A673 (cell line): Measurements from ENCODE around the gene KCNQ2. TPM values are rescaled to one million over a fixed set of nuclear protein-coding genes. Genes with fewer than 3 reads are reported as not detected.

ENCODE experiments used
- BruUV-seq: library from RNA; stranded (reverse); fragments of 400-500 nt; replicated peaks from 2 replicates; lab custom pipeline; 2021; lab: Mats Ljungman, UMichigan
- CTCF ChIA-PET: fragments of 300-600 bp; sonication (Branson Sonifier 250); formaldehyde crosslinking; loops from one replicate; lab custom pipeline; 2022; ENCODE audit warnings: antibody characterized with exemption; lab: Charles Lee
- POLR2A ChIA-PET: fragments of 300-600 bp; sonication (Branson Sonifier 250); formaldehyde crosslinking; loops from one replicate; lab custom pipeline; 2022; ENCODE audit warnings: antibody characterized with exemption; ENCODE audit not compliant: low non-redundant PET; lab: Charles Lee
- DNase-seq: peaks from one replicate; pipeline ENCODE4 v3.0.0-alpha.2; 2015; ENCODE audit warnings: low spot score
- H3K27ac ChIP-seq: fragments of 200-600 bp; sonication (generic); 2 replicates; pipeline ENCODE4 v1.5.1; 2016; ENCODE audit warnings: mixed run types, low read depth, mild to moderate bottlenecking, mixed read lengths, antibody characterized with exemption, low read length; ENCODE audit not compliant: poor library complexity, severe bottlenecking
- H3K27me3 ChIP-seq: fragments of 200-600 bp; sonication (generic); replicated peaks from 2 replicates; pipeline ENCODE4 v1.6.1; 2017; ENCODE audit warnings: mixed run types, low read depth, mild to moderate bottlenecking, mixed read lengths, antibody characterized with exemption, low read length; ENCODE audit not compliant: insufficient read depth, poor library complexity
- H3K36me3 ChIP-seq: fragments of 200-600 bp; sonication (generic); 2 replicates; pipeline ENCODE4 v1.6.1; 2016; ENCODE audit warnings: mixed run types, mild to moderate bottlenecking, mixed read lengths, antibody characterized with exemption, low read length; ENCODE audit not compliant: insufficient read depth, poor library complexity, severe bottlenecking
- H3K4me1 ChIP-seq: fragments of 200-600 bp; sonication (generic); 2 replicates; pipeline ENCODE4 v1.6.1; 2017; ENCODE audit warnings: mixed run types, mild to moderate bottlenecking, mixed read lengths, antibody characterized with exemption, low read length; ENCODE audit not compliant: insufficient read depth, poor library complexity, severe bottlenecking
- H3K4me3 ChIP-seq: fragments of 200-600 bp; sonication (generic); 2 replicates; pipeline ENCODE4 v1.5.1; 2016; ENCODE audit warnings: low read depth, mixed run types, mild to moderate bottlenecking, mixed read lengths, low read length; ENCODE audit not compliant: poor library complexity, severe bottlenecking
- H3K9me3 ChIP-seq: fragments of 200-600 bp; sonication (generic); 2 replicates; pipeline ENCODE4 v1.6.1; 2016; ENCODE audit warnings: mixed run types, low read depth, mild to moderate bottlenecking, mixed read lengths, antibody characterized with exemption, low read length; ENCODE audit not compliant: poor library complexity, severe bottlenecking
- CTCF ChIP-seq: fragments of 300-800, 200-600 bp; sonication (generic); conservative IDR thresholded peaks from 2 replicates; pipeline ENCODE4 v1.5.1; 2017; ENCODE audit warnings: low read depth, mild to moderate bottlenecking, antibody characterized with exemption, low read length, moderate library complexity, mixed read lengths
- EZH2 ChIP-seq: fragments of 200-600 bp; sonication (generic); IDR thresholded peaks from 2 replicates; pipeline ENCODE4 v1.6.1; 2017; ENCODE audit warnings: borderline replicate concordance, low read depth, mild to moderate bottlenecking, mixed read lengths, antibody characterized with exemption, low read length; ENCODE audit not compliant: poor library complexity, severe bottlenecking
- intact Hi-C: fragments of 100-400 bp; cut with micrococcal nuclease; formaldehyde crosslinking; loops from one replicate; pipeline ENCODE4 v1.10.0; 2022; ENCODE audit not compliant: unreplicated experiment
- total RNA-seq: library from RNA; stranded (reverse); gene quantifications from 2 replicates; pipeline ENCODE4 v1.2.3, GENCODE V29; 2021

The KCNQ2 gene
- total RNA-seq, 1 experiment from 2014 or later: 6.6 TPM

- Histone ChIP-seq H3K4me3 (no peak overlapping the region), H3K4me1 (peaks cover 10% of the 10 kb centered on the region), H3K27ac (no peak overlapping the region), H3K27me3 (peaks cover 29% of the 10 kb centered on the region), H3K9me3 (no peaks in the 10 kb centered on the region), H3K36me3 (no peaks in the 10 kb centered on the region)
- ChIA-PET POLR2A (no interaction called here), CTCF (no interaction called here)
- peak; percentile 44 for DNase-seq
- intact Hi-C loops: no loop called here
- TF ChIP-seq EZH2 (no peak), CTCF (no peak)
- no TSS peak for BruUV-seq
These were observed 1.3 kb upstream of the KCNQ2 start for GRCh38 chr20:63473555-63474449.

- TF ChIP-seq CTCF (no peak), EZH2 (no peak)
- no TSS peak for BruUV-seq
- CTCF ChIA-PET: no interaction called here
- no peak for DNase-seq
- no peaks in the 10 kb centered on the region for H3K9me3 ChIP-seq
- H3K4me1 ChIP-seq: peaks cover 10% of the 10 kb centered on the region
- no peak overlapping the region for H3K4me3 ChIP-seq
- POLR2A ChIA-PET: no interaction called here
- peaks cover 29% of the 10 kb centered on the region for H3K27me3 ChIP-seq
- H3K36me3 ChIP-seq: no peaks in the 10 kb centered on the region
- intact Hi-C loops: no loop called here
- no peak overlapping the region for H3K27ac ChIP-seq
These were observed 471 bp upstream of the KCNQ2 start for GRCh38 chr20:63472862-63473390.

- TF ChIP-seq CTCF: no peak
- no peak for TF ChIP-seq EZH2
- no peak overlapping the region for H3K27ac ChIP-seq
- DNase-seq: no peak
- BruUV-seq: no TSS peak
- H3K4me1 ChIP-seq: peaks cover 10% of the 10 kb centered on the region
- intact Hi-C loops: no loop called here
- H3K36me3 ChIP-seq: no peaks in the 10 kb centered on the region
- peak overlapping the region; percentile 55 for H3K4me3 ChIP-seq
- H3K9me3 ChIP-seq: no peaks in the 10 kb centered on the region
- H3K27me3 ChIP-seq: peaks cover 29% of the 10 kb centered on the region
- ChIA-PET CTCF (no interaction called here), POLR2A (no interaction called here)
These were observed 806 bp downstream of the KCNQ2 start for GRCh38 chr20:63471717-63471980.
